ENCODE measurements around the gene PAX7.

The PAX7 gene

GRCh38 chr1:18637962-18638834 is 7.6 kb downstream of the PAX7 start:
- H3K4me3 ChIP-seq (ENCODE audit: low read depth, low read length), result no peak overlapping the region
- DNase-seq (ENCODE audit: low read depth), result no peak

GRCh38 chr1:18638835-18639364 is 8.3 kb downstream of the PAX7 start:
- no peak for DNase-seq (ENCODE audit: low read depth)
- TF ChIP-seq CTCF (IDR thresholded peaks at IDR 0.05; ENCODE audit: low read depth, low read length), result no peak
- no peak for TF ChIP-seq POLR2A (IDR thresholded peaks at IDR 0.05; ENCODE audit: extremely low read depth, insufficient read length)
- no peak overlapping the region for H3K4me3 ChIP-seq (ENCODE audit: low read depth, low read length)

More at GRCh38 chr1:18637962-18638834, 7.6 kb downstream of the PAX7 start:
- no peak for TF ChIP-seq POLR2A (IDR thresholded peaks at IDR 0.05; ENCODE audit: extremely low read depth, insufficient read length)
- no peak for TF ChIP-seq MYC (IDR thresholded peaks at IDR 0.05; ENCODE audit: low read depth, low read length)
- TF ChIP-seq CTCF (IDR thresholded peaks at IDR 0.05; ENCODE audit: low read depth, low read length), result no peak
- TF ChIP-seq MAX (IDR thresholded peaks at IDR 0.05; ENCODE audit: low read depth, low read length), result no peak

- TF ChIP-seq MYC (IDR thresholded peaks at IDR 0.05; ENCODE audit: low read depth, low read length), result no peak
- TF ChIP-seq MAX (IDR thresholded peaks at IDR 0.05; ENCODE audit: low read depth, low read length), result no peak
- TF ChIP-seq CTCF (IDR thresholded peaks at IDR 0.05; ENCODE audit: low read depth, low read length), result no peak
- no peak for TF ChIP-seq POLR2A (IDR thresholded peaks at IDR 0.05; ENCODE audit: extremely low read depth, insufficient read length)
- H3K4me3 ChIP-seq (ENCODE audit: low read depth, low read length), result no peak overlapping the region
- no peak for DNase-seq (ENCODE audit: low read depth)
These were observed 8.9 kb downstream of the PAX7 start for GRCh38 chr1:18639368-18640055.

GRCh38 chr1:18640228-18641004 is 9.8 kb downstream of the PAX7 start:
- no peak overlapping the region for H3K4me3 ChIP-seq (ENCODE audit: low read depth, low read length)

GRCh38 chr1:18641005-18641941 is 10.6 kb downstream of the PAX7 start:
- DNase-seq (ENCODE audit: low read depth), result no peak
- no peak for TF ChIP-seq MAX (IDR thresholded peaks at IDR 0.05; ENCODE audit: low read depth, low read length)
- no peak for TF ChIP-seq MYC (IDR thresholded peaks at IDR 0.05; ENCODE audit: low read depth, low read length)
- no peak for TF ChIP-seq CTCF (IDR thresholded peaks at IDR 0.05; ENCODE audit: low read depth, low read length)
- TF ChIP-seq POLR2A (IDR thresholded peaks at IDR 0.05; ENCODE audit: extremely low read depth, insufficient read length), result no peak
- H3K4me3 ChIP-seq (ENCODE audit: low read depth, low read length), result no peak overlapping the region

More at GRCh38 chr1:18640228-18641004, 9.8 kb downstream of the PAX7 start:
- TF ChIP-seq MYC (IDR thresholded peaks at IDR 0.05; ENCODE audit: low read depth, low read length), result no peak
- no peak for DNase-seq (ENCODE audit: low read depth)
